ENCODE results near the gene BAIAP2L1.

BAIAP2L1 gene

GRCh38 chr7:98257701-98258100 lies 143.2 kb downstream of the BAIAP2L1 start:
- DNase-seq, result no peak

GRCh38 chr7:98256431-98256830 lies 144.5 kb downstream of the BAIAP2L1 start:
- no peak for DNase-seq

- no peak for DNase-seq
Measured at GRCh38 chr7:98254951-98255610, 145.8 kb downstream of the BAIAP2L1 start.

- DNase-seq, result no peak
Measured at GRCh38 chr7:98254516-98254915, 146.4 kb downstream of the BAIAP2L1 start.

GRCh38 chr7:98252425-98253054 lies 148.3 kb downstream of the BAIAP2L1 start:
- DNase-seq, result no peak

GRCh38 chr7:98251601-98252424 lies 149.1 kb downstream of the BAIAP2L1 start, which contains the start of gene TECPR1:
Gene TECPR1, minus strand, starts transcription at chr7:98252232. Its CDS starts 6,086 bp downstream, at chr7:98246146.
- peak; percentile 89 for DNase-seq

- no peak for DNase-seq
Measured at GRCh38 chr7:98251231-98251600, 149.7 kb downstream of the BAIAP2L1 start.

GRCh38 chr7:98250789-98251188 lies 150.1 kb downstream of the BAIAP2L1 start:
- DNase-seq, result peak; percentile 18

GRCh38 chr7:98249106-98249505 lies 151.8 kb downstream of the BAIAP2L1 start:
- DNase-seq, result no peak

DNA sequence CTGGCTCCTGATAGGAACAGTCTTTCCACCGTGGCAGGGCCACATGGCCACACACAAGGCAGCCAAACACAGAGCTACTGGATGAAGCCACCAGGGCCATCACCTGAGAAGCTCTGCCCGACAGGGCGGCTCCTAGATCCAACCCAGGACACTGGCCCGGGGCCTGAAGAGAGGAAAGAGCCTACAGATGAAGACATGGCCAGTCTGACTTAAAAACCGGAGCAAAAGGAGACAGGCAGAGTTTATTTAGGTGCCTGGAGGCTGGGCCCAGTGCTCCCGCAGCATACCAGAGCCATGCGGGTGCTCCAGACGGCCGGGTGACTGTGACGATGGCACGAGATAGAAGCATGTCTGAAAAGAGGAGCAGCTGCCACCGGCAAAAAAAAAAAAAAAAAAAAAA lies 152.7 kb downstream of the BAIAP2L1 start:
- DNase-seq, result no peak

GRCh38 chr7:98244871-98245270 lies 156.0 kb downstream of the BAIAP2L1 start:
- no peak for DNase-seq

GRCh38 chr7:98242934-98243333 lies 158.0 kb downstream of the BAIAP2L1 start:
- no peak for DNase-seq

DNA sequence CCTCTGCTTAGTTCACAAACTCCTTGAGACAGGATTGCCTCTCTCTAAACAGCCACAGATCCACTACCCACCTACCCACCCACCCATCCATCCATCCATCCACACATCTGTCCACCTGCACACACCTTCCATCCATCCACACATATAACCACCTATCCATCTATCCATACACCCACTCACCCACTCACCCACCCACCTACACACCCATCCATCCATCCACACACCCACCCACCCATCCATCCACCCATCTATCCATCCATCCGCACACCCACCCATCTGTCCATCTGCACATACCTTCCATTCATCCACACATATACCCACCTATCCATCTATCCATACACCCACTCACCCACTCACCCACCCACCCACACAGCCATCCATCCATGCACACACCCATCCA lies 158.5 kb downstream of the BAIAP2L1 start:
- no peak for DNase-seq

DNA sequence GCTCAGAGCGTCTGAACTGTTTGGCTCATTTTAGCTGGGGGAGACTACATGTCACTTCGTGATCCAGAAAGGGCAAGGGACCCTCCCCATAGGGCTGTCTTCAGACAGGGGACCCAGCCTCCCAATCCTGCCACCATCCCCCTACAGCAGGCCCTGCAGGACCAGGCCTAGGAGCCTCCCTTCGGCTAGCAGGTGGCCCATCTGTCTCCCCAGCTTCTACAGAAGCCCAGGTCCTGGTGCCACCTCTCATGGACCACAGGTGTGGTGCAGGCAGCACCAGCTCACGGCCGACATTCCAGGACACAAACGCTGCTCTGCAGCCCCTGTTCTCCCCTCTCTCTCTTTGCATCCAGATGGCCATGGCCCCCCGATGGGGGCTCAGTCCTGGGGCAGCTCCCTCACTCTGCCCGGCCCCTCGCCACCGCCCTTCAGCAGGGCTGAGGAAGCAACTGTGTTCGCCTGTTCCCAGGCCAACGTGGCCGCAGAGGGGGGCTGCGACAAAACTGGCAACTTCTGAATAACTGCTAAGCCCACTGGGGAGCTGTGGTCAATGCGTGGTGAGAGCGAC lies 159.1 kb downstream of the BAIAP2L1 start:
- no peak for DNase-seq

Measured in NCI-H1105 treated with DMSO at 0.1 percent for 48 hours (cell line).